Tibial nerve (tissue), 4 donors: ENCODE results near the gene TSFM. TPM values are rescaled to one million over a fixed set of nuclear protein-coding genes. Genes with fewer than 3 reads are reported as not detected.

ENCODE experiments used
- DNase-seq, 2 donors: peaks; one replicate each; pipeline ENCODE4 v3.0.0-alpha.2; 2019; ENCODE audit warnings: low spot score in 2 of 2
- H3K27ac ChIP-seq, 4 donors: fragments of 200-600 bp; sonication (generic) in 3 of 4; one replicate each; pipeline ENCODE4 v1.5.1; 2017 to 2019; ENCODE audit warnings: mild to moderate bottlenecking in 1 of 4
- H3K27me3 ChIP-seq, 2 donors: fragments of 200-600 bp; sonication (generic) in 1 of 2; one replicate each; pipeline versions ENCODE4 v1.5.1 to v1.6.0; 2017 to 2019
- H3K36me3 ChIP-seq, 3 donors: fragments of 200-600 bp; sonication (generic); one replicate each; pipeline ENCODE4 v1.5.1; 2018 to 2019
- H3K4me1 ChIP-seq, 4 donors: fragments of 200-600 bp; sonication (generic) in 3 of 4; one replicate each; pipeline ENCODE4 v1.5.1; 2017 to 2019
- H3K4me3 ChIP-seq, 4 donors: fragments of 200-600 bp; sonication (generic) in 3 of 4; one replicate each; pipeline ENCODE4 v1.5.1; 2017 to 2019; ENCODE audit warnings: mild to moderate bottlenecking in 1 of 4, moderate library complexity in 1 of 4
- H3K9me3 ChIP-seq, 4 donors: fragments of 200-600 bp; sonication (generic) in 3 of 4; one replicate each; pipeline ENCODE4 v1.5.1; 2017 to 2019
- CTCF ChIP-seq, 5 experiments: fragments of 200-600 bp in 3 of 5; fragments of 450-650 bp in 2 of 5; sonication (generic) in 3 of 5; IDR thresholded peaks; one replicate each; pipeline ENCODE4 v1.5.1; 2016 to 2019; ENCODE audit warnings: antibody characterized with exemption in 5 of 5, mild to moderate bottlenecking in 3 of 5, moderate library complexity in 2 of 5
- EP300 ChIP-seq, 2 donors: sonication (generic); formaldehyde crosslinking; IDR thresholded peaks; one replicate each; pipeline ENCODE4 v1.6.1; 2017; ENCODE audit warnings: antibody characterized with exemption in 2 of 2, mild to moderate bottlenecking in 1 of 2
- POLR2A ChIP-seq, 2 donors: fragments of 450-650 bp; IDR thresholded peaks; one replicate each; pipeline ENCODE4 v1.6.1; 2017; ENCODE audit warnings: antibody characterized with exemption in 2 of 2, mild to moderate bottlenecking in 2 of 2, moderate library complexity in 2 of 2
- WGBS, 2 donors: methylation state at CpG; one replicate each; pipeline ENCODE4 v1.1.5; 2018; 5-methylcytosine and 5-hydroxymethylcytosine counted together
- total RNA-seq, 4 donors: library from RNA; depleted of rRNA; stranded (reverse); fragments of >200 nt; gene quantifications; one replicate each; pipeline ENCODE4 v1.1.0, GENCODE V29; 2016

TSFM gene
- total RNA-seq, 4 donors from 2014 or later: 13.5 to 23.2 (median 22.4) TPM

DNA sequence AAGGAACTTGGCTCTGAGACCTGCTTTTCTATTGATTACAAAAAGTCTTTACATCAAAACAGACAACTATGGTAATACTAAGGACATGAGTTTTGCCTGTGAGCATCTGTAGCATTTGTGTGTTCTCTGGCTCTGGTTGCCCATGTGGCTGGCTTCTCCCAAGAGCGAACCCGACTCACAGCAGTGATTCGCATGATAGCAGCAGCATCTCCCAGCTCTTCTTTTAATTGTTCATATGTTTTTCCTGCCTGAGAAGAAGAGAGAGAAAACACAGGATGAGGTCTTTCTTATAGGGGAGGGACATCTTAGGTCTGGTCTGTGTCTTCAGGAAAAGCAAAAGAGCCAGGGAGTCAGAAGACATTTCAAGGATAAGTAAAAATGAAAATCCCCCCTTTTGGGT, 18.4 kb downstream of the TSFM start:
- Histone ChIP-seq H3K27ac (no peak overlapping the region), H3K9me3 (no peaks in the 10 kb centered on the region), H3K4me3 (no peak overlapping the region), H3K4me1 (peaks cover 0 to 10% (median 0%) of the 10 kb centered on the region in 4 donors), H3K27me3 (no peaks in the 10 kb centered on the region), H3K36me3 (peaks cover 3 to 90% (median 31%) of the 10 kb centered on the region in 3 donors)
- TF ChIP-seq CTCF (IDR thresholded peaks at IDR 0.05) (no peak), POLR2A (IDR thresholded peaks at IDR 0.05) (no peak), EP300 (IDR thresholded peaks at IDR 0.05) (no peak)
- no peak for DNase-seq
- WGBS, 2 donors: 91% methylated on average over 3 of the region's 3 CpGs

DNA sequence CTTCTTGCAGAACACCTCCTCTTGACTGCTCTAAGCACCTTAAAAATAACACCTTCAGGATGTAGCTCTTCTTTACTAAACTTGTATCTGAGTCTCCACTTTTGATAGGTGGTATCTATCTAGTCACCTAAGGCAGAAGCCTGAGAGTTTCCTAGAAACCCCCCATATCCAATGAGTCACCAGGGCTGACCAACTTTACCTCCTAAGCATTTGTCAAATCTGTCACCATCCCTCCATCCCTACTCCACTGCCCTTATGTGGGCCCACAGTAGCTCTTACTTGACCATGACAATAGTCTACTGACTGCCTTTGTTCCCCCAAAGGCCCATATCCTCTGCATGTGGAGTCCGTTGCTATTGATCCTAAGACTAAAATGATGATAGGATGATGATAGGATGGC, 20.0 kb downstream of the TSFM start:
- no peak for DNase-seq
- H3K36me3 ChIP-seq: peaks cover 3 to 90% (median 22%) of the 10 kb centered on the region in 3 donors
- peaks cover 0 to 10% (median 0%) of the 10 kb centered on the region in 4 donors for H3K4me1 ChIP-seq
- TF ChIP-seq POLR2A (IDR thresholded peaks at IDR 0.05): no peak
- H3K27me3 ChIP-seq: no peaks in the 10 kb centered on the region
- 93 to 95% methylated on average over 1 of the region's 1 CpG for WGBS, 2 donors
- no peak overlapping the region for H3K27ac ChIP-seq
- no peak overlapping the region for H3K4me3 ChIP-seq
- no peaks in the 10 kb centered on the region for H3K9me3 ChIP-seq

GRCh38 chr12:57803319-57803893, 20.8 kb downstream of the TSFM start:
- TF ChIP-seq POLR2A (IDR thresholded peaks at IDR 0.05): no peak
- peak; percentile 59 to 78 (median 74) for TF ChIP-seq CTCF (IDR thresholded peaks at IDR 0.05)
- no peak for TF ChIP-seq EP300 (IDR thresholded peaks at IDR 0.05)
- H3K27ac ChIP-seq: peak overlapping the region in 2 of 4 donors; percentile 9 to 58
- H3K4me3 ChIP-seq: no peak overlapping the region
- no peaks in the 10 kb centered on the region for H3K9me3 ChIP-seq
- no peaks in the 10 kb centered on the region for H3K27me3 ChIP-seq
- peaks cover 3 to 91% (median 24%) of the 10 kb centered on the region in 3 donors for H3K36me3 ChIP-seq
- 44 to 49% methylated on average over 9 of the region's 9 CpGs for WGBS, 2 donors
- peaks cover 0 to 10% (median 0%) of the 10 kb centered on the region in 4 donors for H3K4me1 ChIP-seq
- peak in 1 of 2 donors; percentile 26 for DNase-seq

DNA sequence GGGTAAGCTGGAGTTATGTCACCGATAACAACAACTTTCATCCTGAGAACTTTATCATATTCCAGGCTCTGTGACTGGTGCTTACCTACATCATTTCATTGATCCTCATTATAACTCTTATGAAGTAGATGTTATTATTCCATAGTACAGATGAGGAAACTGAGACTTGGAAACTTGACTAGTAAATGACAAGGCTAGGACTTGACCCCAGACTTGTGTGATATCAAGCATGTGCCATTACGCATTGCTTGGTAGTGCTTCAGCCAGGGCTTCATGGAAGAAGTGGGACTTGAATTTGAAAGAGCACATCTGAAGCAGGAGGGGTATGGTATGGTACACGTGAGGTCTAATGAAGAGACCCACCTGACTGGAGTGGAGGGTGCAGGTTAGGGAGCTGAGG, 24.1 kb downstream of the TSFM start:
- Histone ChIP-seq H3K27me3 (no peaks in the 10 kb centered on the region), H3K27ac (no peak overlapping the region), H3K4me3 (no peak overlapping the region), H3K36me3 (peaks cover 3 to 91% (median 23%) of the 10 kb centered on the region in 3 donors), H3K9me3 (no peaks in the 10 kb centered on the region), H3K4me1 (peaks cover 0 to 10% (median 0%) of the 10 kb centered on the region in 4 donors)
- no peak for TF ChIP-seq CTCF (IDR thresholded peaks at IDR 0.05)
- DNase-seq: no peak
- 95 to 96% methylated on average over 3 of the region's 3 CpGs for whole genome bisulfite sequencing, 2 donors

GRCh38 chr12:57807285-57807684, 24.7 kb downstream of the TSFM start:
- no peak for TF ChIP-seq CTCF (IDR thresholded peaks at IDR 0.05)
- TF ChIP-seq EP300 (IDR thresholded peaks at IDR 0.05): no peak
- TF ChIP-seq POLR2A (IDR thresholded peaks at IDR 0.05): no peak
- Histone ChIP-seq H3K27ac (no peak overlapping the region), H3K9me3 (no peaks in the 10 kb centered on the region), H3K4me3 (no peak overlapping the region), H3K36me3 (peaks cover 0 to 91% (median 18%) of the 10 kb centered on the region in 3 donors), H3K4me1 (peaks cover 0 to 10% (median 0%) of the 10 kb centered on the region in 4 donors), H3K27me3 (no peaks in the 10 kb centered on the region)
- DNase-seq: no peak
- 87 to 98% methylated on average over 9 of the region's 9 CpGs for WGBS, 2 donors
